Fibroblast of the aortic adventitia (primary cell): Measurements from ENCODE around the gene FALEC. TPM values are rescaled to one million over a fixed set of nuclear protein-coding genes. Genes with fewer than 3 reads are reported as not detected.

ENCODE experiments used
- DNase-seq: peaks from one replicate; pipeline ENCODE4 v3.0.0-alpha.2; 2010; ENCODE audit warnings: low read depth
- H3K4me3 ChIP-seq: 2 replicates; pipeline ENCODE4 v1.5.1; 2011; ENCODE audit warnings: low read depth, mild to moderate bottlenecking, control low read depth, low read length, moderate library complexity
- CTCF ChIP-seq: IDR thresholded peaks from 2 replicates; pipeline ENCODE4 v1.5.1; 2011; ENCODE audit warnings: mild to moderate bottlenecking, low read length, control low read depth, inconsistent platforms; ENCODE audit not compliant: insufficient read depth
- total RNA-seq: library from RNA; depleted of rRNA; stranded (reverse); fragments of >200 nt; gene quantifications from 2 replicates; pipeline ENCODE4 v1.2.3, GENCODE V29; 2012; ENCODE audit warnings: low replicate concordance

FALEC gene
- total RNA-seq, 1 donor = not detected

DNA sequence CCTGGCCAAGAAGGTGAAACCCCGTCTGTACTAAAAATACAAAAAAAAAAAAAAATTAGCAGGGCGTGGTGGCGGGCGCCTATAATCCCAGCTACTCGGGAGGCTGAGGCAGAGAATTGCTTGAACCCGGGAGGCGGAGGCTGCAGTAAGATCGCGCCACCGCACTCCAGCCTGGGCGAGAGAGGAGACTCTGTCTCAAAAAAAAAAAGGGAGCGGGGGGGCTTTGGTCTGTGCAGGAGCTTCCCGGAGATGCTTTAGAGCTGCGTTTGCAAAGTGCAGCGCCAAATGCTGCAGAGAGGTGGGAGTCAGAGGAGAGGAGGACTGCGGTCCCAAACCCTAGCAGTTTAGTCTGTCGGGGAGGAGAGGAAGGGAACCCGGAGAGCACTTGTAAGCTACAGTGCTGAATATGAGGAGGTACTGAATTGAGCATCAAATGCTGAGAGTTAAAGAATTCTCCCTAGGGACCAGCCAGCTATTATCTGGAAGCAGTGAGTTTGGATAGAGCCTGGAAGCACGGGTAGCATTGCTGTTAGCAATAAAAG is 569 bp downstream of the FALEC start:
- TF ChIP-seq CTCF = peak; percentile 15
- peak; percentile 49 for DNase-seq
- peak overlapping the region; percentile 70 for H3K4me3 ChIP-seq

DNA sequence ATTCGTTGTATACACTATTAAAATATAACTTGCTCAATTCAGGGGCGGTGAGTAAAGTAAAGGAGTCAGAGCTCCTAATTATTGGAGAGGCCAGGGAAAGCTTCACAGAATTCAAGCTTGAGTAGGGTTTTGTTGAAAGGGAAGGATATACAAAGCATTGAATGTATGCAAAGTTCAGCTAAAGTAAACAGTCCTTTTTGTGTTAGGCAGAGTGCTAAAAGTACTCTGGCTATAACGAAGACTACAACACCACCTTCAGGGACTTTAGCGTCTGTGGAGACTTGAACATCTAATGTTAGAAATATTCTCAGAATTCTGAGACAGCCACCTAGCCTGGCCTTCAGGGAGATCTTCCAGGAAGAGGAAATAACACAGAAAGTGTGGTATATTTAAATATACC is 1.1 kb downstream of the FALEC start:
- TF ChIP-seq CTCF = no peak
- peak overlapping the region; percentile 59 for H3K4me3 ChIP-seq
- peak; percentile 26 for DNase-seq

DNA sequence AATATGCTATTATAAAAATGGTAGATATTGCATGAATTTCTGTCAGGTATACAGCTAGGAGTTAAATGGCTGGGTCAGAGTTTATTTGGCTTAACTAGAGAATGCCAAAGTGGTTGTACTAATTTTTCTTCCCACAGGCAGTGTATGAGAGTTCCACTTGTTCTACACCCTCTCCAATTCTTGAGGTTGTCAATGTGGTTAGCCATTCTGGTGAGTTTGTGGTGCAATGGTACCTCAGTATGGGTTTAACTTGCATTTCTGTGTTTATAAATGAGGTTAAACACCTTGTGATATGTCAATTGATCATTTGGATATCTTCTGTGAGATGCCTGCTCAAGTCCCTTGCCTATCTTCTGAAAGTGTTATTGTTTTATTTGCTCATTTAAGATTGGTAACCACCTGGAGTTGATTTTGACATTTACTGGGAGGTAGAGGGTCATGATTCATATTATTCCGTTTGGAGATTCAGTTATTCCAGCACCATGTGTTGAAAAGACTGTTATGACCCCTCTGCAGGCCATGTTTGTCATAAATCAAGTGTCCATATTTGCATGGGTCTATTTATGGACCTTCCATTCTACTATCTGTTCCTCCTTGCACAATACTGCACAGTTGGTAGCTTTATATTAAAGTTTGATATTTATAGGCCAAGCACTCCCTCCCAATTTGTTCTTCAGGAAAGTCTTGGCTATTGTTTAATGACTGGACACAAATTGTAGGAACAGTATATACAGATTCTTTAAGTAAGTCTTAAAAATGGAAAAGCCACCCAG is 5.8 kb downstream of the FALEC start:
- DNase-seq = no peak
- no peak overlapping the region for H3K4me3 ChIP-seq
- no peak for TF ChIP-seq CTCF

GRCh38 chr1:150525348-150525747 is 9.8 kb downstream of the FALEC start:
- no peak overlapping the region for H3K4me3 ChIP-seq
- no peak for DNase-seq
- no peak for TF ChIP-seq CTCF

DNA sequence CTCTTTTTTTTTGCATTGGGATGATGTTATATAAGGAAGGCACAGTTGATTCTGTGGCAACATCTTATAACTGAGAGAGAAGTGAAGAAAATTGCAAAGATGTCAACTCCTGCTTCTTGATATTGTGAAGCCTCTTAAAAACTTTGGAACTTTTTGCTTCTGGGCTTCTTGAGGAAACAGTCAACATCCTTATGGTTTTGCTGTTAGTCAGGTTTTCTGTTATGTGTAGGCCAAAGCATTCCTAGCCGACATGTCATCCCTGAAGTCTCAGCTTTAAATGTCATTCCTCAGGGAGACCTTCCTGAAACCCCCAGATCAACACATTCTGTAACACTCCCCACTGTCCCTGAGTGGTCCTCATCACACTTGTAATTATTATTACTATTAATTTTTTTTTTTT is 12.6 kb downstream of the FALEC start:
- DNase-seq = peak; percentile 63
- H3K4me3 ChIP-seq = no peak overlapping the region
- TF ChIP-seq CTCF = no peak

DNA sequence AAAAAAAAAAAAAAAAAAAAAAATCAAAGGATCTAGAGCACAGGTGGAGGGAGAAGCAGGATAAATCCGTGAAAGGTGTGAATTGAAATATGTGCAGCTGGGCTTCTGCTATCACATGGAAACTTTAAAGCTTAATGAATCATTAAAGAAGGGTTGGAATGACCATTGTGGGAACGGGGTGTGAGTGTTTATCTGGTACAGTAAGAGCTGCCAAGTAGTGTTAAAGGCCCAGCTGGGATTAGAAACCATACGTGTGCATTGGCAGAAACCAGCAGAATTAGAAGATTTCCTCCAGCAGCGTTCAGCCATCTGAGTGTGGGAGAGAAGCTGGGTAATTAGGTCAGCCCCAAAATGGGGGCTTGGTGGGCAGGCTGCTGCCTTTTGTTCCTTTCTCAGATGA is 13.5 kb downstream of the FALEC start:
- peak; percentile 83 for DNase-seq
- TF ChIP-seq CTCF = no peak
- no peak overlapping the region for H3K4me3 ChIP-seq
